K562 (cell line): ENCODE measurements around the gene ARHGEF17. TPM values are rescaled to one million over a fixed set of nuclear protein-coding genes. Genes with fewer than 3 reads are reported as not detected.

ENCODE experiments used
- ATAC-seq: fragments of 200-7000 bp; cut with Tn5 transposase; 3 replicates; pipeline ENCODE4 v1.9.1; 2020; ENCODE audit warnings: moderate library complexity
- BruUV-seq: library from RNA; stranded (reverse); fragments of 400-500 nt; replicated peaks from 2 replicates; lab custom pipeline; 2021; lab: Mats Ljungman, UMichigan
- CTCF ChIA-PET: fragments of 300-600 bp; formaldehyde crosslinking; extraction: SDS; loops from one replicate; lab custom pipeline; 2021; ENCODE audit warnings: low intra/inter-chr PET ratio; lab: Yijun Ruan, JAX
- POLR2A ChIA-PET: fragments of 300-600, 350-650 bp; sonication (Branson Sonifier 250); formaldehyde crosslinking; extraction: SDS; loops from one replicate; lab custom pipeline; 2021; ENCODE audit warnings: antibody characterized with exemption, inconsistent platforms; lab: Yijun Ruan, JAX
- DNase-seq, 4 experiments: peaks; one replicate each; pipeline versions ENCODE4 v3.0.0 to v3.0.0-alpha.2; 2011 to 2018; ENCODE audit warnings: low spot score in 3 of 4, mixed read lengths in 3 of 4; ENCODE audit errors: extremely low read depth in 1 of 4
- FAIRE-seq: peaks from 2 replicates; lab custom pipeline; 2011; peaks lifted over from hg19 to GRCh38; lab: Jason Lieb, UNC
- H2AFZ ChIP-seq: 2 replicates; pipeline ENCODE4 v1.6.0; 2011; ENCODE audit warnings: low read depth, low read length, control low read depth, inconsistent platforms
- H3K27ac ChIP-seq: fragments of 200-600 bp; 3 replicates; pipeline ENCODE4 v1.8.0; 2011; ENCODE audit warnings: low read depth, mild to moderate bottlenecking, control low read depth, inconsistent platforms, low read length, moderate library complexity, mixed read lengths; ENCODE audit errors: extremely low read depth
- H3K27me3 ChIP-seq, 2 experiments: fragments of 300-600 bp in 1 of 2; 2 replicates in 1 of 2; 3 replicates in 1 of 2; pipeline versions ENCODE4 v1.6.0 to v1.8.0; 2011; ENCODE audit warnings: inconsistent platforms in 2 of 2, low read length in 2 of 2, mild to moderate bottlenecking in 1 of 2, mixed read lengths in 1 of 2, moderate library complexity in 1 of 2; ENCODE audit not compliant: control insufficient read depth in 2 of 2, insufficient read depth in 2 of 2
- H3K36me3 ChIP-seq: fragments of 300-600 bp; 3 replicates; pipeline ENCODE4 v1.8.0; 2011; ENCODE audit warnings: mild to moderate bottlenecking, low read length, inconsistent platforms; ENCODE audit not compliant: control insufficient read depth, insufficient read depth
- H3K4me1 ChIP-seq, 2 experiments: fragments of 200-600 bp in 1 of 2; replicated peaks in 1 of 2; 2 replicates in 1 of 2; 3 replicates in 1 of 2; pipeline versions ENCODE4 v1.5.1 to v1.8.0; 2011; ENCODE audit warnings: inconsistent platforms in 2 of 2, low read length in 2 of 2, mild to moderate bottlenecking in 1 of 2, mixed read lengths in 1 of 2, moderate library complexity in 1 of 2; ENCODE audit not compliant: control insufficient read depth in 2 of 2, insufficient read depth in 2 of 2
- H3K4me2 ChIP-seq: 2 replicates; pipeline ENCODE4 v1.6.1; 2011; ENCODE audit warnings: low read length, control low read depth, inconsistent platforms, mixed read lengths; ENCODE audit not compliant: insufficient read depth
- H3K4me3 ChIP-seq: fragments of 200-600 bp; sonication (generic), shearing (Covaris generic); 2 replicates; pipeline ENCODE4 v1.5.1; 2016; ENCODE audit warnings: control low read depth, inconsistent platforms
- H3K79me2 ChIP-seq: fragments of 200-600 bp; 3 replicates; pipeline ENCODE4 v1.8.0; 2011; ENCODE audit warnings: low read length, inconsistent platforms; ENCODE audit not compliant: control insufficient read depth, insufficient read depth
- H3K9ac ChIP-seq, 2 experiments: 2 replicates each; pipeline versions ENCODE4 v1.6.0 to v1.6.1; 2011; ENCODE audit warnings: low read depth in 2 of 2, low read length in 2 of 2, control low read depth in 1 of 2, inconsistent platforms in 1 of 2, mild to moderate bottlenecking in 1 of 2, mixed read lengths in 1 of 2; ENCODE audit not compliant: insufficient read depth in 1 of 2
- H3K9me1 ChIP-seq: one replicate; pipeline ENCODE4 v1.6.0; 2011; ENCODE audit warnings: inconsistent platforms, mild to moderate bottlenecking, low read length, moderate library complexity; ENCODE audit not compliant: control insufficient read depth, insufficient read depth
- H3K9me3 ChIP-seq: replicated peaks from 2 replicates; pipeline ENCODE4 v1.5.1; 2011; ENCODE audit warnings: low read depth, low read length, inconsistent platforms; ENCODE audit not compliant: control insufficient read depth, insufficient read depth
- H4K20me1 ChIP-seq: replicated peaks from 2 replicates; pipeline ENCODE4 v1.6.1; 2011; ENCODE audit warnings: low read length, inconsistent platforms, mixed read lengths; ENCODE audit not compliant: control insufficient read depth, insufficient read depth
- ARHGAP35 ChIP-seq: fragments of 450-650 bp; IDR thresholded peaks from 2 replicates; pipeline ENCODE4 v1.6.1; 2018; ENCODE audit not compliant: partially characterized antibody
- NR3C1 ChIP-seq: sonication (generic); formaldehyde crosslinking; IDR thresholded peaks from 2 replicates; pipeline ENCODE4 v1.8.1; 2022; ENCODE audit warnings: missing genetic modification reagents
- POLR3G ChIP-seq: IDR thresholded peaks from 2 replicates; pipeline ENCODE4 v1.6.1; 2011; ENCODE audit not compliant: insufficient read length, insufficient replicate concordance; ENCODE audit errors: extremely low read depth
- SMAD4 ChIP-seq: fragments of 250-450 bp; sonication (Bioruptor Pico); conservative IDR thresholded peaks from 2 replicates; pipeline ENCODE4 v1.8.0; 2021; ENCODE audit warnings: inconsistent platforms, mild to moderate bottlenecking, moderate library complexity
- WGBS: fragments of 100-300 bp; shearing (Covaris generic); methylation state at CpG from one replicate; pipeline ENCODE4 v1.1.6; 2016; ENCODE audit warnings: low coverage, mixed read lengths; ENCODE audit not compliant: insufficient coverage; ENCODE audit errors: missing lambda C conversion rate; 5-methylcytosine and 5-hydroxymethylcytosine counted together
- in situ Hi-C: fragments of 300-500 bp; cut with MboI; formaldehyde crosslinking; loops from 4 replicates; pipeline ENCODE4 v1.15.0; 2018; ENCODE audit warnings: inconsistent platforms, mixed read lengths
- intact Hi-C: fragments of 100-400 bp; cut with micrococcal nuclease; formaldehyde crosslinking; loops from 2 replicates; pipeline ENCODE4 v1.14.2; 2022
- polyA plus RNA-seq, 8 experiments: library from polyadenylated mRNA; depleted of rRNA in 4 of 8; stranded (reverse) in 5 of 8; unstranded in 3 of 8; fragments of >200 nt; fragmentation: Nextera tagmentation in 2 of 8; fragmentation: Illumina TruSeq in 1 of 8; extraction: Ambion mirVana in 2 of 8; extraction: Trizol in 1 of 8; gene quantifications; 2 replicates each; pipeline versions ENCODE4 v1.2.1 to v1.2.3, GENCODE V29; 2011 to 2014; ENCODE audit warnings: inconsistent platforms in 1 of 8, missing spikeins in 1 of 8
- total RNA-seq, 7 experiments: library from RNA; depleted of rRNA in 6 of 7; stranded (reverse); fragments of >200 nt in 6 of 7; fragmentation: Illumina TruSeq in 2 of 7; extraction: Trizol in 2 of 7; gene quantifications; 2 replicates each; pipeline versions ENCODE4 v1.2.1 to v1.2.3, GENCODE V29; 2011 to 2021; ENCODE audit warnings: low replicate concordance in 1 of 7
- TF ChIP-seq, protein P1 (sequence below): sonication (generic); formaldehyde crosslinking; IDR thresholded peaks from 2 replicates; pipeline ENCODE4 v1.8.0; 2022; ENCODE audit warnings: missing genetic modification reagents, mild to moderate bottlenecking, moderate library complexity, borderline replicate concordance
- TF ChIP-seq, protein P2 (sequence below): fragments of 200-400 bp; formaldehyde crosslinking; IDR thresholded peaks from 2 replicates; pipeline ENCODE4 v1.6.1; 2017; ENCODE audit warnings: mild to moderate bottlenecking, low read depth, low read length, moderate library complexity
- TF ChIP-seq, protein P3 (sequence below): fragments of 450-650 bp; IDR thresholded peaks from 2 replicates; pipeline ENCODE4 v1.6.1; 2014; ENCODE audit warnings: low read depth, mild to moderate bottlenecking, moderate library complexity, borderline replicate concordance

ARHGEF17 gene
- total and polyA plus RNA-seq, 9 of the 15 experiments (the other 6 are each of a cell fraction or from before 2014, with no cell fraction given): 0.04 to 0.68 (median 0.10) TPM; not detected in 2

DNA sequence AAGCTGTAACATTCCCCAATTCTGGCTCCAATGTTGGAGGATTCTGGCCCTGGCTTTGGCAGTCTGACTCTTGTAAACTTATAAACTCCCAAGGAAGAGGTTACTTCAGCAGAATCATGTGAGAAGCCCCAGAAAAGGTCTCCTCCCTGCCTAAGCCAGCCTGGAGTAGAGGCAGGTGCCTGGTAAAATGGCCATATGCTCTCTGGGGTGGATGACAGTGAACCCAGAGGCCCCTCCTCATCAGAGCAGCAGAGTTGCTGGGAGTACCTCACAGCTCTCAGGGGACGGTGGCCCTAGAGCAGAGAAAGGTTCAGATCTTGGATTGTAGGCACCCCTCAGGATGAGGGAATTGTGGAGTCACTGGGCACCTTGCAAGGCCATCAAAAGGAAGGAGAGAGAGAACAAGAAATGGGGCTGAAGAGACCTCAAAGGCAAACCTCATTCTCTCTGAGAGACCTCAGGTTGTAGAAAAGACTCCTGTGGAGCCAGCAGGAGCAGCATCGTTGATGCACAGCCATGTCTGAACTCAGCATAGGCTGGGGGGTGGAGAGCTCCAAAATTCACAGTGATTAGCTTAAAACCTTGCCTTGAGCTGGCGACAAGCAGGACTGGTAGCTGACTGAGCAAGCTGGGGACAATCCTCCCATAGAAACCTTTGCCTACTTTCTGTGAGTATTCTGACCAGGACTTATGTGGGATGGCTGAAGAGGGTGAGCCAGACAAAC, 40.8 kb upstream of the ARHGEF17 start:
- no TSS peak for BruUV-seq
- Histone ChIP-seq H2AFZ (no peak overlapping the region), H3K9me3 (no peaks in the 10 kb centered on the region), H3K27ac (no peak overlapping the region), H3K4me1 (peaks cover 0 to 20% of the 10 kb centered on the region in 2 experiments; a peak in 3 of 5 replicates), H3K4me2 (no peak overlapping the region), H3K9me1 (no peaks in the 10 kb centered on the region), H3K36me3 (no peaks in the 10 kb centered on the region), H3K9ac (no peak overlapping the region; a peak in 1 of 4 replicates), H3K27me3 (peaks cover 35 to 84% of the 10 kb centered on the region in 2 experiments), H4K20me1 (no peaks in the 10 kb centered on the region), H3K79me2 (no peaks in the 10 kb centered on the region), H3K4me3 (no peak overlapping the region)
- ChIA-PET CTCF (no interaction called here), POLR2A (interaction anchor here (0.6 to 1.4 kb wide), 2 partner anchors 8 to 17 kb away, joined by 3 read pairs; no protein-coding TSS in a partner anchor)
- FAIRE-seq (no peak), ATAC-seq (no peak), DNase-seq (no peak)
- in situ Hi-C loops (no loop called here), intact Hi-C loops (no loop called here)
- TF ChIP-seq SMAD4 (CRISPR knock-in tag): no peak
- WGBS: 2% methylated on average over 2 of the region's 3 CpGs

DNA sequence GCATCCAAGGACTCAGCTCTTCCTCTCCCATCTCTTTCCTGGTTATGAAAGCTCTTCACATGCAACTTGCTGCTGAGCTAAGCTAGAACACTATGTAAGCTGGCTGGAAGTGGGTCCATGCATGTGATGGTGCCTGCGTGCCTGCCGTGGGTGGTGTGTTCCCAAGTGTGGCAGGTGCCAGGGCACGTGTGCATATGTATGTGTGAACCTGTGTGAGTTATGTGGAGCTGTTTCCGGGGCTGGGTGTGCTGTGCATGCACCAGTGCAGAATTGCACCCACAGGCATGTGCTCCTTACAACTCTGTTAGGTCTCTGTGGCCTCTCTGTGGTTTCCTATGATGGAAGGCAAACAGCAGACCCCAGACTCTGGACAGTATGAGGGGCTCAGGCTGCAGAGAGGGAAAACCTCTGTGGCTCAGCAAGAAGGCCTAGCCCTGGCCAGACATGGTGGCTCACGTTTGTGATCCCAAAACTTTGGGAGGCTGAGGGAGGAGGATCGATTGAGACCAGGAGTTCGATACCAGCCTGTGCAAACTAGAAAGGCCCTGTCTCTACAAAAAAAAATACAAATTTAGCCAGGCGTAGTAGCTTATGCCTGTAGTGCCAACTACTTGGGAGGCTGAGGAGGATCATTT, 40.1 kb upstream of the ARHGEF17 start:
- FAIRE-seq (no peak), DNase-seq (no peak), ATAC-seq (no peak)
- Histone ChIP-seq H3K4me1 (peaks cover 0 to 22% of the 10 kb centered on the region in 2 experiments; a peak in 3 of 5 replicates), H3K4me2 (no peak overlapping the region), H3K4me3 (no peak overlapping the region), H2AFZ (no peak overlapping the region), H3K9ac (no peak overlapping the region), H3K36me3 (no peaks in the 10 kb centered on the region), H3K9me1 (no peaks in the 10 kb centered on the region), H4K20me1 (no peaks in the 10 kb centered on the region), H3K9me3 (no peaks in the 10 kb centered on the region), H3K27me3 (peaks cover 33 to 88% of the 10 kb centered on the region in 2 experiments), H3K27ac (no peak overlapping the region), H3K79me2 (no peaks in the 10 kb centered on the region)
- intact Hi-C loops: no loop called here
- no TSS peak for BruUV-seq
- ChIA-PET CTCF (no interaction called here), POLR2A (interaction anchor here (0.8 to 1.4 kb wide), 2 partner anchors 9 to 33 kb away, joined by 3 to 5 read pairs; no protein-coding TSS in a partner anchor)
- in situ Hi-C loops: no loop called here
- 1% methylated on average over 7 of the region's 8 CpGs for WGBS
- TF ChIP-seq, protein P1, sequence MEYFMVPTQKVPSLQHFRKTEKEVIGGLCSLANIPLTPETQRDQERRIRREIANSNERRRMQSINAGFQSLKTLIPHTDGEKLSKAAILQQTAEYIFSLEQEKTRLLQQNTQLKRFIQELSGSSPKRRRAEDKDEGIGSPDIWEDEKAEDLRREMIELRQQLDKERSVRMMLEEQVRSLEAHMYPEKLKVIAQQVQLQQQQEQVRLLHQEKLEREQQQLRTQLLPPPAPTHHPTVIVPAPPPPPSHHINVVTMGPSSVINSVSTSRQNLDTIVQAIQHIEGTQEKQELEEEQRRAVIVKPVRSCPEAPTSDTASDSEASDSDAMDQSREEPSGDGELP (CRISPR knock-in tag): no peak
- TF ChIP-seq ARHGAP35 (no peak), POLR3G (no peak), NR3C1 (CRISPR knock-in tag) (no peak)
- TF ChIP-seq, protein P2, sequence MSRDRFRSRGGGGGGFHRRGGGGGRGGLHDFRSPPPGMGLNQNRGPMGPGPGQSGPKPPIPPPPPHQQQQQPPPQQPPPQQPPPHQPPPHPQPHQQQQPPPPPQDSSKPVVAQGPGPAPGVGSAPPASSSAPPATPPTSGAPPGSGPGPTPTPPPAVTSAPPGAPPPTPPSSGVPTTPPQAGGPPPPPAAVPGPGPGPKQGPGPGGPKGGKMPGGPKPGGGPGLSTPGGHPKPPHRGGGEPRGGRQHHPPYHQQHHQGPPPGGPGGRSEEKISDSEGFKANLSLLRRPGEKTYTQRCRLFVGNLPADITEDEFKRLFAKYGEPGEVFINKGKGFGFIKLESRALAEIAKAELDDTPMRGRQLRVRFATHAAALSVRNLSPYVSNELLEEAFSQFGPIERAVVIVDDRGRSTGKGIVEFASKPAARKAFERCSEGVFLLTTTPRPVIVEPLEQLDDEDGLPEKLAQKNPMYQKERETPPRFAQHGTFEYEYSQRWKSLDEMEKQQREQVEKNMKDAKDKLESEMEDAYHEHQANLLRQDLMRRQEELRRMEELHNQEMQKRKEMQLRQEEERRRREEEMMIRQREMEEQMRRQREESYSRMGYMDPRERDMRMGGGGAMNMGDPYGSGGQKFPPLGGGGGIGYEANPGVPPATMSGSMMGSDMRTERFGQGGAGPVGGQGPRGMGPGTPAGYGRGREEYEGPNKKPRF: no peak
- TF ChIP-seq, protein P3, sequence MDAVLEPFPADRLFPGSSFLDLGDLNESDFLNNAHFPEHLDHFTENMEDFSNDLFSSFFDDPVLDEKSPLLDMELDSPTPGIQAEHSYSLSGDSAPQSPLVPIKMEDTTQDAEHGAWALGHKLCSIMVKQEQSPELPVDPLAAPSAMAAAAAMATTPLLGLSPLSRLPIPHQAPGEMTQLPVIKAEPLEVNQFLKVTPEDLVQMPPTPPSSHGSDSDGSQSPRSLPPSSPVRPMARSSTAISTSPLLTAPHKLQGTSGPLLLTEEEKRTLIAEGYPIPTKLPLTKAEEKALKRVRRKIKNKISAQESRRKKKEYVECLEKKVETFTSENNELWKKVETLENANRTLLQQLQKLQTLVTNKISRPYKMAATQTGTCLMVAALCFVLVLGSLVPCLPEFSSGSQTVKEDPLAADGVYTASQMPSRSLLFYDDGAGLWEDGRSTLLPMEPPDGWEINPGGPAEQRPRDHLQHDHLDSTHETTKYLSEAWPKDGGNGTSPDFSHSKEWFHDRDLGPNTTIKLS: no peak
